OCI-LY3 (cell line): ENCODE measurements around the gene FKBP5.

Experiments used
- H2AFZ ChIP-seq: fragments of 200-600, 300-600 bp; shearing (Covaris generic); 2 replicates; pipeline ENCODE4 v1.6.0; 2014; ENCODE audit warnings: antibody characterized with exemption, low read depth, low read length
- H3K27ac ChIP-seq: fragments of 200-600, 300-600 bp; sonication (generic); 2 replicates; pipeline ENCODE4 v1.5.1; 2014; ENCODE audit warnings: mild to moderate bottlenecking, low read length, moderate library complexity, mixed read lengths
- H3K27me3 ChIP-seq: fragments of 200-600, 300-600 bp; sonication (generic); 2 replicates; pipeline ENCODE4 v1.6.1; 2014; ENCODE audit warnings: low read depth, low read length, mixed read lengths
- H3K36me3 ChIP-seq: fragments of 200-600, 300-600 bp; sonication (generic); replicated peaks from 2 replicates; pipeline ENCODE3; 2014; ENCODE audit warnings: low read depth, low read length, mixed read lengths
- H3K4me1 ChIP-seq: fragments of 300-600, 200-600 bp; sonication (generic); 2 replicates; pipeline ENCODE4 v1.6.1; 2014; ENCODE audit warnings: low read length, mixed read lengths
- H3K4me2 ChIP-seq: fragments of 200-600, 300-600 bp; sonication (generic); 2 replicates; pipeline ENCODE4 v1.6.1; 2014; ENCODE audit warnings: low read length, mixed read lengths
- H3K4me3 ChIP-seq: fragments of 300-600, 200-600 bp; sonication (generic); 2 replicates; pipeline ENCODE4 v1.5.1; 2014; ENCODE audit warnings: antibody characterized with exemption, mild to moderate bottlenecking, low read length, moderate library complexity
- H3K79me2 ChIP-seq: fragments of 300-600, 200-600 bp; shearing (Covaris generic); 2 replicates; pipeline ENCODE4 v1.6.1; 2014; ENCODE audit warnings: mild to moderate bottlenecking, low read length, mixed read lengths
- H3K9ac ChIP-seq: fragments of 300-600, 200-600 bp; shearing (Covaris generic); 2 replicates; pipeline ENCODE4 v1.6.0; 2014; ENCODE audit warnings: mild to moderate bottlenecking, low read length, moderate library complexity
- H3K9me3 ChIP-seq: fragments of 200-600, 300-600 bp; shearing (Covaris generic); 2 replicates; pipeline ENCODE4 v1.6.1; 2014; ENCODE audit warnings: low read length, mixed read lengths; ENCODE audit not compliant: insufficient read depth
- H4K20me1 ChIP-seq: fragments of 200-600, 300-600 bp; sonication (generic); 2 replicates; pipeline ENCODE4 v1.6.1; 2016; ENCODE audit warnings: low read length, mixed read lengths; ENCODE audit not compliant: insufficient read depth
- EZH2phosphoT487 ChIP-seq: fragments of 200-600 bp; shearing (Covaris generic); IDR thresholded peaks from 2 replicates; pipeline ENCODE4 v1.6.1; 2018; ENCODE audit warnings: antibody characterized with exemption, mixed run types, low read depth
- TF ChIP-seq, protein P1 (sequence below): fragments of 200-600, 300-600 bp; sonication (generic); IDR thresholded peaks from 2 replicates; pipeline ENCODE4 v1.5.1; 2014; ENCODE audit warnings: antibody characterized with exemption, low read length, low read depth

Gene FKBP5

DNA sequence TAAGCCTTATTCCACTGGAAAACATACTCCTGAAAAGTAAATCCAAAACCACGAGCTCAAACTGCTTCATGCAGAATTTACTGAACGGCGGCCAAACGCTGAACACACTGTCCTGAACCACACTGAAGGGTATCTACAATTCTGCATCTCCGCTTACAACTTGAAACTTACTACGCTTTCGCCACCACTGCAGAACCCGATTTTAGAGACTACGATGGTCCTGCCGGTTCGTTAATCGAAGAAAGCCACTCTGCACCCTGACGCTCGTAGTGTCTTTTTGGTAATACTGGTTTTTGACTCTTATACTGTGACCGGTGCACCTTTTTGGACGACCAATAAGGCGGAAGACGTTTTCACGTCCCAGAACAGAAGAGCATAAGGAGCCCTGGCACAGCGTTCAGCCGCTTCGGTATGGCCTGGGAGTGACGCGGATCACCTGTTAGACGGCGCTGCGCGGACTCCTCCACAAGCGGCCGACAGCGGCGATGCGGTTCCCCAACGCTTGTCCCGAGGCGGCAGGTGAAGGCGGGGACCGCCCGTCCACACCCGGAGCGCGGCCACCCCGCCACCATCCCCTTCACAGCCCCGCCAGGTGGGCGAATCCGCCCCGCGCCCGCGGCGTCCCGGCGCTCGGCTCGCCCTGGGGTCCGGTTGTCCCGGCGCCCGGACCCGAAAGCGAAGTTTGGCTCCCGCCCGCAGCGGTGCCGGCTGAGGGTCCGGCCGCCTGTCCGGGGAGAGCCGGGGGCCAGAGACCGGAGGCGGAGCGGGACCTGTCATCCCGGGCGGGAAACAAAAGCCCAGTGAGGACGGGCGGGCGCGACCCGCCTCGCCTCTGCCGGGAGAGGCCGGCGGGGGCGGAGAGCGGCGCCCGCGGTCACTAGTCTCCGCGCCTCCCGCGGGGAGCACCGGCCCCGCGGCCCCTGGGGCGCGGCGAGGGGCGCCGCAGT lies 784 bp downstream of the FKBP5 start:
- peaks cover 58% of the 10 kb centered on the region for H3K79me2 ChIP-seq
- peak overlapping the region; percentile 90 for H3K4me3 ChIP-seq
- TF ChIP-seq, protein P1, sequence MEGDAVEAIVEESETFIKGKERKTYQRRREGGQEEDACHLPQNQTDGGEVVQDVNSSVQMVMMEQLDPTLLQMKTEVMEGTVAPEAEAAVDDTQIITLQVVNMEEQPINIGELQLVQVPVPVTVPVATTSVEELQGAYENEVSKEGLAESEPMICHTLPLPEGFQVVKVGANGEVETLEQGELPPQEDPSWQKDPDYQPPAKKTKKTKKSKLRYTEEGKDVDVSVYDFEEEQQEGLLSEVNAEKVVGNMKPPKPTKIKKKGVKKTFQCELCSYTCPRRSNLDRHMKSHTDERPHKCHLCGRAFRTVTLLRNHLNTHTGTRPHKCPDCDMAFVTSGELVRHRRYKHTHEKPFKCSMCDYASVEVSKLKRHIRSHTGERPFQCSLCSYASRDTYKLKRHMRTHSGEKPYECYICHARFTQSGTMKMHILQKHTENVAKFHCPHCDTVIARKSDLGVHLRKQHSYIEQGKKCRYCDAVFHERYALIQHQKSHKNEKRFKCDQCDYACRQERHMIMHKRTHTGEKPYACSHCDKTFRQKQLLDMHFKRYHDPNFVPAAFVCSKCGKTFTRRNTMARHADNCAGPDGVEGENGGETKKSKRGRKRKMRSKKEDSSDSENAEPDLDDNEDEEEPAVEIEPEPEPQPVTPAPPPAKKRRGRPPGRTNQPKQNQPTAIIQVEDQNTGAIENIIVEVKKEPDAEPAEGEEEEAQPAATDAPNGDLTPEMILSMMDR, result no peak
- no peak for TF ChIP-seq EZH2phosphoT487
- H3K27me3 ChIP-seq, result no peaks in the 10 kb centered on the region
- peaks cover 9% of the 10 kb centered on the region for H3K4me1 ChIP-seq
- H2AFZ ChIP-seq, result no peak overlapping the region
- peak overlapping the region; percentile 79 for H3K4me2 ChIP-seq
- peaks cover 21% of the 10 kb centered on the region for H4K20me1 ChIP-seq
- H3K9ac ChIP-seq, result peak overlapping the region; percentile 87
- H3K36me3 ChIP-seq, result peaks cover 13% of the 10 kb centered on the region
- H3K9me3 ChIP-seq, result no peaks in the 10 kb centered on the region
- peak overlapping the region; percentile 80 for H3K27ac ChIP-seq

GRCh38 chr6:35686873-35687555 lies 1.7 kb downstream of the FKBP5 start:
- H3K9ac ChIP-seq, result peak overlapping the region; percentile 87
- H3K27me3 ChIP-seq, result no peaks in the 10 kb centered on the region
- no peak for TF ChIP-seq EZH2phosphoT487
- TF ChIP-seq, protein P1, result no peak
- no peaks in the 10 kb centered on the region for H3K9me3 ChIP-seq
- no peak overlapping the region for H2AFZ ChIP-seq
- peaks cover 27% of the 10 kb centered on the region for H4K20me1 ChIP-seq
- peaks cover 66% of the 10 kb centered on the region for H3K79me2 ChIP-seq
- peaks cover 9% of the 10 kb centered on the region for H3K4me1 ChIP-seq
- H3K4me3 ChIP-seq, result peak overlapping the region; percentile 90
- peak overlapping the region; percentile 79 for H3K4me2 ChIP-seq
- peak overlapping the region; percentile 80 for H3K27ac ChIP-seq
- H3K36me3 ChIP-seq, result peaks cover 14% of the 10 kb centered on the region

DNA sequence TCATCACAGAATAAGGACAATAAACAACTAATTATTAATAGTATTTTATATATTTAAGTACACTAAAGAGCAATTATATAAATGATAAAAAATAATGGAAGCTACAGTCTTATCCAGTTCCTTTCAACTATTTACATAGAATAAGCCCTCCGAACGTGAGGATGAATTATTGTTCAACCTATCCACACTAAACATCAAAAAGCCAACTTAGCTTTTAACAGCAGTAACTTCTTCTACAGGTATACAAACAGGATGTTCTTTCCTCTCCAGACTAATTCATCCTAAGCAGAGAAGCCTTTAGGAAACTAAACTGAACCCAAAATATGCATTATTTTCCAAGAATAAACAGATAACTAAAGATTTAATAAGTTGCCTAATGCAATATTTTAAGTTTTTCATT lies 2.3 kb downstream of the FKBP5 start:
- H3K4me1 ChIP-seq, result peaks cover 9% of the 10 kb centered on the region
- no peaks in the 10 kb centered on the region for H3K27me3 ChIP-seq
- H3K4me2 ChIP-seq, result peak overlapping the region; percentile 79
- peak overlapping the region; percentile 87 for H3K9ac ChIP-seq
- H3K9me3 ChIP-seq, result no peaks in the 10 kb centered on the region
- no peak overlapping the region for H2AFZ ChIP-seq
- peaks cover 17% of the 10 kb centered on the region for H3K36me3 ChIP-seq
- H3K27ac ChIP-seq, result peak overlapping the region; percentile 80
- TF ChIP-seq, protein P1, result no peak
- TF ChIP-seq EZH2phosphoT487, result no peak
- H3K4me3 ChIP-seq, result peak overlapping the region; percentile 90
- H3K79me2 ChIP-seq, result peaks cover 72% of the 10 kb centered on the region
- H4K20me1 ChIP-seq, result peaks cover 32% of the 10 kb centered on the region

- Histone ChIP-seq H4K20me1 (peaks cover 61% of the 10 kb centered on the region), H3K36me3 (peaks cover 43% of the 10 kb centered on the region), H3K27me3 (no peaks in the 10 kb centered on the region), H3K9me3 (no peaks in the 10 kb centered on the region), H2AFZ (no peak overlapping the region), H3K9ac (no peak overlapping the region), H3K4me3 (no peak overlapping the region), H3K27ac (no peak overlapping the region), H3K4me2 (no peak overlapping the region), H3K79me2 (peaks cover 100% of the 10 kb centered on the region), H3K4me1 (peaks cover 4% of the 10 kb centered on the region; the same call in 1 of the 2 replicates)
- TF ChIP-seq, protein P1, result no peak
- no peak for TF ChIP-seq EZH2phosphoT487
Observed at GRCh38 chr6:35683267-35683666, 5.4 kb downstream of the FKBP5 start.
